Ascending aorta (tissue), 2 donors: ENCODE results near the gene CFAP99. TPM values are rescaled to one million over a fixed set of nuclear protein-coding genes. Genes with fewer than 3 reads are reported as not detected.

Experiments used
- DNase-seq, 2 donors: peaks; one replicate each; pipeline ENCODE4 v3.0.0-alpha.2; 2019; ENCODE audit warnings: low spot score in 2 of 2
- H3K27ac ChIP-seq, 2 donors: fragments of 200-600 bp; sonication (generic); one replicate each; pipeline ENCODE4 v1.5.1; 2016 to 2017; ENCODE audit warnings: mild to moderate bottlenecking in 1 of 2
- H3K27me3 ChIP-seq: fragments of 200-600 bp; sonication (generic); one replicate; pipeline ENCODE4 v1.5.1; 2017
- H3K36me3 ChIP-seq, 2 donors: fragments of 200-600 bp; sonication (generic); one replicate each; pipeline ENCODE4 v1.5.1; 2016
- H3K4me1 ChIP-seq, 2 donors: fragments of 200-600 bp; sonication (generic); one replicate each; pipeline ENCODE4 v1.5.1; 2016 to 2017; ENCODE audit warnings: mild to moderate bottlenecking in 1 of 2
- H3K4me3 ChIP-seq, 2 donors: fragments of 200-600 bp; sonication (generic); one replicate each; pipeline ENCODE4 v1.5.1; 2016 to 2017; ENCODE audit warnings: mild to moderate bottlenecking in 1 of 2
- H3K9me3 ChIP-seq, 2 donors: fragments of 200-600 bp; sonication (generic); one replicate each; pipeline ENCODE4 v1.5.1; 2016
- intact Hi-C: fragments of 100-400 bp; cut with DNase I; formaldehyde crosslinking; loops from one replicate; pipeline ENCODE4 v1.15.1; 2023
- total RNA-seq: library from RNA; depleted of rRNA; stranded (reverse); fragments of >200 nt; gene quantifications from one replicate; pipeline ENCODE4 v1.1.0, GENCODE V29; 2016
- TF ChIP-seq, protein P1 (sequence below), 3 experiments: fragments of 200-600 bp in 2 of 3; fragments of 450-650 bp in 1 of 3; sonication (generic) in 2 of 3; IDR thresholded peaks; one replicate each; pipeline ENCODE4 v1.5.1; 2016 to 2019; ENCODE audit warnings: antibody characterized with exemption in 3 of 3, mild to moderate bottlenecking in 1 of 3, moderate library complexity in 1 of 3

The CFAP99 gene
- total RNA-seq, 1 donor from 2014 or later, result not detected

DNA sequence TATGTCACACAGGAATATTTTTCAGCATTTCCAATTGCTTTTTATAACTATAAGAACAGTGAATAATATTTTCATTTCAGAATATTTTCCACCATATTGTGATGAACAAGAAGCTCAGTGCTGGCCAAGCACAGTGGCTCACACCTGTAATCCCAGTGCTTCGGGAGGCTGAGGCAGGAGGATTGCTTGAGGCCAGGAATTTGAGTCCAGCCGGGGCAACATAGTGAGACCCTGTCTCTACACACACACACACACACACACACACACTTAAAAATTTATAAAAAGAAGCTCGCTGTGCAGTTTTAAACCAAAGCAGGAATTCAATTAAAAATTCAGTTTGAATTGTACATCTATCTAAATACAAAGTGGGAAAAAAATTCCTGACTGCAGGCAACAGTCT, 3.5 kb upstream of the CFAP99 start:
- Histone ChIP-seq H3K36me3 (no peaks in the 10 kb centered on the region), H3K27me3 (no peaks in the 10 kb centered on the region), H3K9me3 (no peaks in the 10 kb centered on the region), H3K4me3 (no peak overlapping the region), H3K27ac (no peak overlapping the region), H3K4me1 (peaks cover 10 to 24% of the 10 kb centered on the region in 2 donors)
- DNase-seq, result no peak
- intact Hi-C loops, result loop anchor here (5.0 to 10.0 kb wide), 5 partner anchors 408 to 1540 kb away; partner anchors contain the start of genes HTT, HTT-AS, NELFA and TACC3
- TF ChIP-seq, protein P1, sequence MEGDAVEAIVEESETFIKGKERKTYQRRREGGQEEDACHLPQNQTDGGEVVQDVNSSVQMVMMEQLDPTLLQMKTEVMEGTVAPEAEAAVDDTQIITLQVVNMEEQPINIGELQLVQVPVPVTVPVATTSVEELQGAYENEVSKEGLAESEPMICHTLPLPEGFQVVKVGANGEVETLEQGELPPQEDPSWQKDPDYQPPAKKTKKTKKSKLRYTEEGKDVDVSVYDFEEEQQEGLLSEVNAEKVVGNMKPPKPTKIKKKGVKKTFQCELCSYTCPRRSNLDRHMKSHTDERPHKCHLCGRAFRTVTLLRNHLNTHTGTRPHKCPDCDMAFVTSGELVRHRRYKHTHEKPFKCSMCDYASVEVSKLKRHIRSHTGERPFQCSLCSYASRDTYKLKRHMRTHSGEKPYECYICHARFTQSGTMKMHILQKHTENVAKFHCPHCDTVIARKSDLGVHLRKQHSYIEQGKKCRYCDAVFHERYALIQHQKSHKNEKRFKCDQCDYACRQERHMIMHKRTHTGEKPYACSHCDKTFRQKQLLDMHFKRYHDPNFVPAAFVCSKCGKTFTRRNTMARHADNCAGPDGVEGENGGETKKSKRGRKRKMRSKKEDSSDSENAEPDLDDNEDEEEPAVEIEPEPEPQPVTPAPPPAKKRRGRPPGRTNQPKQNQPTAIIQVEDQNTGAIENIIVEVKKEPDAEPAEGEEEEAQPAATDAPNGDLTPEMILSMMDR (IDR thresholded peaks at IDR 0.05), result no peak

DNA sequence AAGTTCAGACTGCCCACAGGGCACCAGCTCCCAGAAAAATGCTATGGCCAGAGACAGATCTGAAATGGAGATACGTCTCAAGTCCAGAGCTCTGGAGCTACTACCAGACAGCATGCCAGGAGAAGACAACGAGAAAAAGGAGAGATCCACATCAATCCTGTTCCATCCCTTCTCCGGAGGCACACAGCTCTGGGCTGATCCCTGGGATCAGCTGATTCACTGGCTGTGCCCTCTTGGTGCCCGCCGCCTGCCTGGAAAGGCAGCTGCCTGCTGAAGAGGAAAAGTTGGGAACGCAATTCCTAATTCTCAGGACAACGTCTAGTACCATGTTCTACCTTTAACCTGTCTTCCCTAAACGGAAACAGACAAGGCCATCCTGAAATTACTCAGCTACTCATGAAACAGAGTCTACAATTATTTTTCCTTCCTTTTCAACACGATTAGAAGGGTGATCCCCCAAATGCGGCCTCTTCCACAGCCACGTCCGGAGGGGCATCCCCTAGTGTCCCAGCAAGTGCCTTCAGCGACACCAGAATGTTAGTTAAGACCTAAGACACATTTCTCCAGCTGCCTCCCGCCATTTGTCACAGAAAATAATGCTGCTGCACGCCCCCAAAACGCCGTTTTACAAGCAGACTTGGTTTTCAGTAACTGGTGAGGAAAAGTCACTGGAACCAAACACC, 2.7 kb upstream of the CFAP99 start:
- H3K27ac ChIP-seq, result peak overlapping the region in 1 of 2 donors; percentile 50
- no peaks in the 10 kb centered on the region for H3K36me3 ChIP-seq
- peak overlapping the region in 1 of 2 donors; percentile 86 for H3K4me3 ChIP-seq
- no peaks in the 10 kb centered on the region for H3K27me3 ChIP-seq
- TF ChIP-seq, protein P1 (IDR thresholded peaks at IDR 0.05), result no peak
- H3K4me1 ChIP-seq, result peaks cover 10 to 24% of the 10 kb centered on the region in 2 donors
- intact Hi-C loops, result loop anchor here (5.0 to 10.0 kb wide), 5 partner anchors 409 to 1539 kb away; partner anchors contain the start of genes HTT, HTT-AS, NELFA and TACC3
- H3K9me3 ChIP-seq, result no peaks in the 10 kb centered on the region
- DNase-seq, result no peak

DNA sequence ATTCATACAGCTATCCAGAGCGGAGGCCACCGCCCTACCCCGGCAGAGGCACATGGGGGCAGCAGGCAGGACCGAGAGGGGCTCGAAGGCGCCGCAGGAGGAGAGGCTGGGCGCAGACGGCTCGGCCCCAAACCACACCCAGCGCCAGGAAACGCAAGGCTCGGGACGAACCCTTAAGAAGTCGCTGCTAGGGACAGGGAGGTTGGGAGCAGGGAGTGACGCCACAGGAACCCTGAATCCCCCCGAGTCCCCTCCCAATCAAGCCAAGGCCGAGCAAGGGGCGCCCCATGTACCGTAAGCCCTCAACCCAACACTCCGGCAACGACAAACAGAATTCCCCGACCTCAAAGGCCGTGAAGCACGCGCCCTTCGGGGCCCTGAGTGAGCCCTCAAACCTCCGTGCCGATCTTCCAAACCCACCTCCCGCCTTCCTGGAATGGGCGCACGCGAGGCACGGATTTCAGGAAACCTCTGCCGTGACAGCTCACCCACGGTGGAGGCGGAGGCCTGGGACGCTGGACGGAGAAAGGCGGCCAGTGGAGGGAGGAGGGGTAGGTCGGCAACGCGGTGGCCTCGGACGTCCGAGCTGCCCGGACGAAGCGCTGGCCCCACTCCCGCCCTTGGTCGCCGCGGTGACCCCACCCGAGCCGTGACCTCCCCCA, 2.1 kb upstream of the CFAP99 start:
- intact Hi-C loops, result loop anchor here (5.0 to 10.0 kb wide), 5 partner anchors 409 to 1538 kb away; partner anchors contain the start of genes HTT, HTT-AS, NELFA and TACC3
- TF ChIP-seq, protein P1 (IDR thresholded peaks at IDR 0.05), result no peak
- H3K4me1 ChIP-seq, result peaks cover 10 to 24% of the 10 kb centered on the region in 2 donors
- H3K27ac ChIP-seq, result peak overlapping the region in 1 of 2 donors; percentile 50
- no peaks in the 10 kb centered on the region for H3K27me3 ChIP-seq
- H3K9me3 ChIP-seq, result no peaks in the 10 kb centered on the region
- no peak for DNase-seq
- no peaks in the 10 kb centered on the region for H3K36me3 ChIP-seq
- H3K4me3 ChIP-seq, result peak overlapping the region; percentile 76 to 86

DNA sequence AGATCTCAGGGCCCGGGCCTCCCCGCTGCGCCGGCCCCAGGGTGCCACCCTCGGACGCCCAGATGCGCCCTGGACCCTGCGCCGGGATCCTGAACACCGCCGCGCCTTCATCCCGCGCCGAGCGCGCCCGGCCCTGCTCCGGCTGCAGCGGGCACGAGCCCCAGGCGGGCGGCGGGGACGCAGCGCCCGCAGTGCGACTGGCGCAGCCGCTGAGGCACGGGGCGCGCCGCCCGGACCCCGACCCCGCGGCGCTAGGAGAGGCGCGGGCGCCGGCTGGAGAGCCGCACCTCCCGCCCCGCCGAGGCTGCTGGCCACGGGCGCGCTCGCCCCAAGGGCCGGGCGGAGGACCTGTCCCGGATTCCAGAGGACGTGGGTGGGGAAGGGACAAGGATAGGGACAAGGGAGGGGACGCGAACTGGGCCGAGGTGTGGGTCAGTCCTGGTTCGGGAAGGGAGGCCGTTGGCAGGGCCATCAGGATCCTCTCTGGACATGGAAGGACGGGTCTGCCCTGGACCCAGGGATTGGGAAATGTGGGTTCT, 1.5 kb upstream of the CFAP99 start:
- H3K4me3 ChIP-seq, result peak overlapping the region; percentile 76 to 86
- TF ChIP-seq, protein P1 (IDR thresholded peaks at IDR 0.05), result no peak
- intact Hi-C loops, result loop anchor here (5.0 to 10.0 kb wide), 5 partner anchors 410 to 1538 kb away; partner anchors contain the start of genes HTT, HTT-AS, NELFA and TACC3
- H3K27ac ChIP-seq, result peak overlapping the region; percentile 19 to 50
- H3K9me3 ChIP-seq, result no peaks in the 10 kb centered on the region
- DNase-seq, result no peak
- no peaks in the 10 kb centered on the region for H3K36me3 ChIP-seq
- peaks cover 10 to 24% of the 10 kb centered on the region in 2 donors for H3K4me1 ChIP-seq
- H3K27me3 ChIP-seq, result no peaks in the 10 kb centered on the region

DNA sequence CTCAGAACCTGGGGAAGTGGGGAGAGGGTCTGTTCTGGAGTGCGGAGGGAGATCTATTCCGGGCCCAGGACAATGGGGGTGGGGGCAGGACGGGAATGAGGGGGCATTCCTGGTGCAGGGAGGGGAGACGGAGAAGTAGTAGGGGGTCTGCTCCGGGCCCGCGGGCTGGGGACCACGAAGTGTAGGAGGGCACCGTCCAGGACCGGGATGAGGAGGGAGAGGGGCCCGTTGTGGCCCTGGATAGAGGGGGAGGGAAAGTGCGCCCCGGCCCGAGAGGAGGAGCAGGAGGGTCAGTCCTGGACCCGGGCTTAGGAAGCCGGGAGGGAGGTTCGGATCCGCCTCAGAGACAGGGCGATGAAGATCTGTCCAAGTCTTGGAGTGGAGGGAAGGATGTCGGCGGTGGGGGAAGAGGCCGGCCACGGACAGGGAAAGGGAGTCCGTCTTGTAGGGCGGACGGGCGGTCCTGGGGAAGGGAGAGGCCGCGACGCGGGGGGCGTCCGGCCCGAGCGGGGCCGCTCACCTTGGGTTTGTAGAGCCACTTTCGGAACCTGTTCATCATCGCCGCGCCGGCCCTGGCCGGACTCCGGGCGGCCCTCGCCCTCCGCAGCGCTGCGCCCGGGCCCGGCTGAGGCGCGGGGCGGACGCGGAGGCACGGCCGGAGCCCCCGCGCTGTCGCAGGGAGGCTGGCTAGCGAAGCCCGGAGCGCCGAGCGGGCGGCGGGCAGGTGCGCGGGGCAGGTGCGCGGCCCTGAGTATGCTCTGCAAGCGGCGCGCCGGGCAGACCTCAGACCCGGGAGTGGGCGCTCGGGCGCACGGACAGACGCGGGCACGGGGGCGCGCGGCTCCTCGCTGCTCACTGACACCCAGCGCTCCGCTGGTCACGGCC, 748 bp upstream of the CFAP99 start, which contains the start of gene ZFYVE28:
Gene ZFYVE28 (minus strand): TSS at position 881 of the 885 bp plus-strand sequence. CDS start 322 bp downstream, at position 559.
- Histone ChIP-seq H3K4me3 (peak within 1 kb of the TSS; percentile 76 to 86), H3K4me1 (peaks cover 10 to 18% of the 10 kb centered on the region in 2 donors), H3K27me3 (no peaks in the 10 kb centered on the region), H3K9me3 (no peaks in the 10 kb centered on the region), H3K27ac (peak within 1 kb of the TSS; percentile 19 to 29), H3K36me3 (no peaks in the 10 kb centered on the region)
- TF ChIP-seq, protein P1 (IDR thresholded peaks at IDR 0.05), result peak in 1 of 3 experiments; percentile 15
- intact Hi-C loops, result loop anchor here (1.0 to 10.0 kb wide), 10 partner anchors 51 to 1537 kb away; partner anchors contain the start of genes FAM193A, GRK4, HAUS3 and HTT
- no peak for DNase-seq
